OCI-M2 (cell line): ENCODE measurements around the gene LRRC14B.
"Not testable (repeated sequence)": the region's sequence is repeated elsewhere in the genome, so short reads cannot be mapped to it uniquely, and the experiment has no call there.

Source experiments
- DNase-seq: peaks from one replicate; lab custom pipeline; 2025; ENCODE audit not compliant: unreplicated experiment; lab: John Stamatoyannopoulos, UW

The LRRC14B gene

GRCh38 chr5:159448-160172 is 31.7 kb upstream of the LRRC14B start:
- DNase-seq, result no peak

GRCh38 chr5:160173-160510 is 31.2 kb upstream of the LRRC14B start:
- no peak for DNase-seq

GRCh38 chr5:160921-161802 is 30.1 kb upstream of the LRRC14B start:
- no peak for DNase-seq

GRCh38 chr5:161803-162110 is 29.5 kb upstream of the LRRC14B start:
- DNase-seq, result no peak

GRCh38 chr5:162190-162564 is 29.1 kb upstream of the LRRC14B start:
- DNase-seq, result no peak

- DNase-seq, result no peak
These were observed 28.5 kb upstream of the LRRC14B start for GRCh38 chr5:162565-163337.

GRCh38 chr5:163338-163620 is 28.0 kb upstream of the LRRC14B start:
- no peak for DNase-seq

GRCh38 chr5:163841-164240 is 27.5 kb upstream of the LRRC14B start:
- no peak for DNase-seq

- DNase-seq, result no peak
These were observed 27.1 kb upstream of the LRRC14B start for GRCh38 chr5:164244-164643.

GRCh38 chr5:164783-165182 is 26.5 kb upstream of the LRRC14B start:
- not testable (repeated sequence) for DNase-seq

GRCh38 chr5:166441-167372 is 24.6 kb upstream of the LRRC14B start:
- DNase-seq, result no peak

- no peak for DNase-seq
These were observed 23.8 kb upstream of the LRRC14B start for GRCh38 chr5:167511-167910.

GRCh38 chr5:167982-168660 is 23.2 kb upstream of the LRRC14B start:
- DNase-seq, result no peak

GRCh38 chr5:169071-169727 is 22.1 kb upstream of the LRRC14B start:
- no peak for DNase-seq

- no peak for DNase-seq
These were observed 21.6 kb upstream of the LRRC14B start for GRCh38 chr5:169728-170094.

- no peak for DNase-seq
These were observed 20.1 kb upstream of the LRRC14B start for GRCh38 chr5:170971-171800.

- DNase-seq, result no peak
These were observed 19.4 kb upstream of the LRRC14B start for GRCh38 chr5:171801-172331.

- DNase-seq, result no peak
These were observed 18.9 kb upstream of the LRRC14B start for GRCh38 chr5:172421-172820.

- DNase-seq, result no peak
These were observed 18.4 kb upstream of the LRRC14B start for GRCh38 chr5:172841-173251.
